ENCODE measurements around the gene RAP1GAP. TPM values are rescaled to one million over a fixed set of nuclear protein-coding genes. Genes with fewer than 3 reads are reported as not detected.
A peak's percentile ranks its signal among the peaks of the same experiment; 100 is the strongest.

Gene RAP1GAP
- total and polyA plus RNA-seq, 9 of the 15 experiments (the other 6 are each of a cell fraction or from before 2014, with no cell fraction given), result 0.29 to 30.2 (median 19.2) TPM

- no peak for DNase-seq (ENCODE audit: extremely low read depth in 1 of 4, low spot score in 3 of 4)
- in situ Hi-C loops (cut with MboI) (no loop called here), intact Hi-C loops (cut with micrococcal nuclease) (no loop called here)
- ChIA-PET CTCF (ENCODE audit: low intra/inter-chr PET ratio) (no interaction called here), POLR2A (interaction anchor here (0.8 to 1.2 kb wide), 4 partner anchors 9 to 25 kb away, joined by 3 to 6 read pairs (median 4); no protein-coding TSS in a partner anchor)
- Histone ChIP-seq H3K4me2 (ENCODE audit: insufficient read depth, low read length) (no peak overlapping the region), H3K79me2 (ENCODE audit: control insufficient read depth, insufficient read depth, low read length) (peaks cover 31% of the 10 kb centered on the region), H3K4me1 (replicated peaks in 1 of 2; ENCODE audit: control insufficient read depth in 2 of 2, insufficient read depth in 2 of 2, low read length in 2 of 2) (peaks cover 58 to 87% of the 10 kb centered on the region in 2 experiments), H3K4me3 (no peak overlapping the region), H3K27ac (ENCODE audit: extremely low read depth, low read depth, low read length) (0 out of 3 replicates have a peak overlapping the region, but pooled peaks have one; percentile 47), H3K9me3 (replicated peaks; ENCODE audit: control insufficient read depth, insufficient read depth, low read depth, low read length) (no peaks in the 10 kb centered on the region), H3K27me3 (ENCODE audit: control insufficient read depth in 2 of 2, insufficient read depth in 2 of 2, low read length in 2 of 2) (no peaks in the 10 kb centered on the region), H3K9me1 (ENCODE audit: control insufficient read depth, insufficient read depth, low read length) (peaks cover 8% of the 10 kb centered on the region), H3K9ac (ENCODE audit: insufficient read depth in 1 of 2, low read depth in 2 of 2, low read length in 2 of 2) (peak overlapping the region in 1 of 2 experiments; percentile 87; a peak in 2 of 4 replicates), H2AFZ (ENCODE audit: low read depth, low read length) (no peak overlapping the region), H4K20me1 (replicated peaks; ENCODE audit: control insufficient read depth, insufficient read depth, low read length) (no peaks in the 10 kb centered on the region), H3K36me3 (ENCODE audit: control insufficient read depth, insufficient read depth, low read length) (peaks cover 43% of the 10 kb centered on the region)
- TF ChIP-seq E4F1 (CRISPR knock-in tag; IDR thresholded peaks at IDR 0.05; ENCODE audit: borderline replicate concordance) (no peak), WHSC1 (IDR thresholded peaks at IDR 0.05; ENCODE audit: low read length) (peak; percentile 13)
- WGBS (ENCODE audit: insufficient coverage, low coverage, missing lambda C conversion rate), result 89% methylated on average over 15 of the region's 16 CpGs
- no peak for FAIRE-seq
- ATAC-seq, result no peak
- BruUV-seq (replicated peaks), result no TSS peak
Measured at GRCh38 chr1:21617126-21617738, 51.9 kb downstream of the RAP1GAP start.

Data from K562 (cell line).